Spleen (tissue), 7 donors: Measurements from ENCODE around the gene BTD.

Experiments
- CTCF ChIP-seq, 11 experiments: fragments of 200-600 bp in 7 of 11; fragments of 450-650 bp in 4 of 11; sonication (generic) in 4 of 11; IDR thresholded peaks in 8 of 11; conservative IDR thresholded peaks in 3 of 11; 1 replicate in 7 of 11; 2 replicates in 4 of 11; pipeline versions ENCODE4 v1.4.0 to v1.8.0; 2016 to 2021; ENCODE audit warnings: antibody characterized with exemption in 11 of 11, inconsistent platforms in 4 of 11, mild to moderate bottlenecking in 1 of 11
- POLR2AphosphoS5 ChIP-seq, 3 donors: sonication (generic); formaldehyde crosslinking; IDR thresholded peaks; one replicate each; pipeline ENCODE4 v1.5.1; 2017; ENCODE audit warnings: antibody characterized with exemption in 3 of 3
- donor health status: DM: no; HTN: no; CAD: no; lungs with moderate emphysema.
- donor health status: DM: no; HTN: no; CAD: no.
- donor health status: DM: no; HTN: no; CAD: no.

DNA sequence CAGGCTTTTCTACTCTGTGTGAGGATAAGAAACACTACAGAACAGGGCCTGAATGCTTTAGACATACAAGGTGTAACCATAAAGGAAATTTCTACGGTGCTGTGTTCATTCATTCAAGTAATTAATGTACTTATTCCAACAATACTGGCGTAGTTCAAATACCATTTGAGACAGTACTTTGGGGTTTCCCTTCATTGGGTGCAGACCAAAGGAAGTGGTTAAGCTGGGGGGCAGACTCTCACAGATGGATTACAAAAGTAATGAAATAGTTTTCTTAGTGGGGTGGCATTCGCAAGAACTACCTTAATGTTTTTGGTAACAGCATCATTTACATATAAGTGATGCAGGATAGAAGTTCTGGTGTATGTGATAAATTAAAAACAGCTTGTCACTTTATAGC is 65.9 kb downstream of the BTD start:
- no peak for TF ChIP-seq CTCF (IDR thresholded peaks at IDR 0.05 in 8 of 11, conservative IDR thresholded peaks at IDR 0.05 in 3 of 11)
- TF ChIP-seq POLR2AphosphoS5 (IDR thresholded peaks at IDR 0.05), result no peak
